Melanocyte of skin (primary cell): ENCODE data around the gene CLHC1. TPM values are rescaled to one million over a fixed set of nuclear protein-coding genes. Genes with fewer than 3 reads are reported as not detected.

ENCODE experiments used
- total RNA-seq, 2 donors: library from RNA; depleted of rRNA; stranded (reverse); fragments of >200 nt; gene quantifications; 2 replicates each; pipeline ENCODE4 v1.2.3, GENCODE V29; 2012

Gene CLHC1
- total RNA-seq = 1 to 10 TPM; 3.1 to 8.0 TPM

GRCh38 chr2:55232084-55232862 lies at the start of gene CLHC1, which contains the start of gene RPS27A:
TSS of gene CLHC1 (minus strand) at chr2:55232293. CDS start at chr2:55222411, 9,882 bp downstream.
TSS of gene RPS27A (plus strand) at chr2:55232688. CDS start at chr2:55232825, 137 bp downstream.

GRCh38 chr2:55268907-55269644 lies 37.0 kb upstream of the CLHC1 start, which contains the start of gene MTIF2:
TSS of gene MTIF2 (minus strand) at chr2:55269231. CDS start at chr2:55263858, 5,373 bp downstream.

Other genes with a start within 250 kb of the CLHC1 start
- gene RTN4, start 181.8 kb downstream of the CLHC1 start, total RNA-seq = 100 to 1,000 TPM; 127 to 158 TPM
- 100 to 1,000 TPM; 410 to 463 TPM for gene RPS27A, start 395 bp upstream of the CLHC1 start, total RNA-seq
- 10 to 100 TPM; 37.2 to 42.3 TPM for gene MTIF2, start 36.9 kb upstream of the CLHC1 start, total RNA-seq
- 10 to 100 TPM; 35.3 to 57.8 TPM for gene CCDC88A, start 187.6 kb upstream of the CLHC1 start, total RNA-seq